ENCODE results near the gene TAF1C. TPM values are rescaled to one million over a fixed set of nuclear protein-coding genes. Genes with fewer than 3 reads are reported as not detected.

TAF1C gene
- total and polyA plus RNA-seq, 2 of the 8 experiments (the other 6 are each of a cell fraction or from before 2014, with no cell fraction given), result 44.6 to 63.8 TPM

DNA sequence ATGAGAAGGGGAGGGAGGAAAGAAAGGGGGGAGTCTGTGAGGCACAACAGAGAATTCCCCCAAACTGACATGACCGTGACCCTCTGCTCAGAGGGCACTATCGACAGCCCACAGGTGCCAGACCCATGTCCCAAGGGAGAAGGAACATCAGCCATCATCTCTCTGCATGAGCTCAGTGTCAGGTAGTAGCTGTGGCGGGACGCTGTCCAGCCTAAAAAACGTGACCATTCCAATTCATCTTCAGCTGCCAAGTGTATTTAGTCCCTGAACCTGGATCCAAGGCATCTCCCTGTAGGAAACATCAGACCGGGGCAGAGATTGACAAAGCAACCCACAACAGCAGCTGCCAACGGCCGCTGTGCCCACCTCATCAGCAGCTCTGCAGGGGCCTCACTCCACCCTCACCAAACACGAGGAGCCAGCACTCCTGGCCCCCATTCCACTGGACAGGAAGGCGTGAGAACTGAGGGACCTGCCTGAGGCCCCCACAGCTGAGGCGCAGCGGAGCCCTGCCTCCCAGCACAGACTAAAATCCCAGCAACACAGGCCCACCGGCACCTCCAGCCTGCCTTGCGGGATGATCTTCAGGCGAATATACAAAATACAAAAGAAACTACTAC is 8.6 kb downstream of the TAF1C start (continued):
- TF ChIP-seq BRCA1 (IDR thresholded peaks at IDR 0.05; ENCODE audit: low read depth, low read length) (no peak), SIN3A (conservative IDR thresholded peaks at IDR 0.05 in 1 of 2, IDR thresholded peaks at IDR 0.05 in 1 of 2; ENCODE audit: low read depth in 1 of 2, low read length in 2 of 2) (no peak), TBP (IDR thresholded peaks at IDR 0.05; ENCODE audit: low read depth, low read length) (no peak), CBX5 (IDR thresholded peaks at IDR 0.05; ENCODE audit: low read depth, low read length) (no peak), RAD21 (IDR thresholded peaks at IDR 0.05 in 1 of 2, conservative IDR thresholded peaks at IDR 0.05 in 1 of 2; ENCODE audit: low read depth in 2 of 2, low read length in 2 of 2) (no peak), CREB1 (IDR thresholded peaks at IDR 0.05) (no peak)
- TF ChIP-seq, protein P1, sequence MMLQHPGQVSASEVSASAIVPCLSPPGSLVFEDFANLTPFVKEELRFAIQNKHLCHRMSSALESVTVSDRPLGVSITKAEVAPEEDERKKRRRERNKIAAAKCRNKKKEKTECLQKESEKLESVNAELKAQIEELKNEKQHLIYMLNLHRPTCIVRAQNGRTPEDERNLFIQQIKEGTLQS (IDR thresholded peaks at IDR 0.05; ENCODE audit: insufficient read depth, low read depth, low read length), result no peak
